ENCODE measurements around the gene DEFB125.
"Not testable (repeated sequence)": the region's sequence is repeated elsewhere in the genome, so short reads cannot be mapped to it uniquely, and the experiment has no call there.

DEFB125 gene

DNA sequence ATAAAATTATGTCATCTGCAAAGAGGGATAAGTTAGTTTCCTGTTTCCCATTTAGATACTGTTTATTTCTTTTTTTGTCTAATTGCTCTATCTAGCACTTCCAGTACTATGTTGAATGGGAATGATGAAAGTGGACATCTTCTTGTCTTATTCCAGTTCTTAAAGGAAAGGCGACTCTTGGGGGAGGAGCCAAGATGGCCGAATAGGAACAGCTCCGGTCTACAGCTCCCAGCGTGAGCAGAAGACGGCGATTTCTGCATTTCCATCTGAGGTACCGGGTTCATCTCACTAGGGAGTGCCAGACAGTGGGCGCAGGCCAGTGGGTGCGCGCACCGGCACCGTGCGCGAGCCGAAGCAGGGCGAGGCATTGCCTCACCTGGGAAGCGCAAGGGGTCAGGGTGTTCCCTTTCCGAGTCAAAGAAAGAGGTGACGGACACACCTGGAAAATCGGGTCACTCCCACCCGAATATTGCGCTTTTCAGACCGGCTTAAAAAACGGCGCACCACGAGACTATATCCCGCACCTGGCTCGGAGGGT is 42.4 kb downstream of the DEFB125 start:
- H3K4me1 ChIP-seq (ENCODE audit: control insufficient read depth in 1 of 2, insufficient read depth in 2 of 2, low read length in 2 of 2); H3K9me3 ChIP-seq (ENCODE audit: insufficient read depth, low read depth, low read length); H3K9ac ChIP-seq (ENCODE audit: low read length); H3K79me1 ChIP-seq (ENCODE audit: low read length); H2BK5ac ChIP-seq (ENCODE audit: low read depth, low read length, poor library complexity); H3K23ac ChIP-seq (ENCODE audit: low read length); H3K14ac ChIP-seq (ENCODE audit: low read length); DNase-seq; H4K91ac ChIP-seq (ENCODE audit: low read depth, low read length); H4K8ac ChIP-seq (ENCODE audit: low read depth, low read length); H3K4ac ChIP-seq (ENCODE audit: low read depth, low read length); H3K36me3 ChIP-seq (ENCODE audit: control insufficient read depth in 1 of 2, insufficient read depth in 2 of 2, low read length in 2 of 2); H2BK120ac ChIP-seq (ENCODE audit: insufficient read depth, low read length, poor library complexity); H3K27ac ChIP-seq (ENCODE audit: low read depth, low read length); H3K18ac ChIP-seq (ENCODE audit: low read length); H3K27me3 ChIP-seq (ENCODE audit: insufficient read depth, low read length); H4K12ac ChIP-seq (ENCODE audit: low read depth, low read length); H2AFZ ChIP-seq (ENCODE audit: insufficient read depth, low read length, poor library complexity); H3K4me3 ChIP-seq (ENCODE audit: low read depth, low read length); H3K79me2 ChIP-seq (ENCODE audit: control insufficient read depth, insufficient read depth, low read length, poor library complexity); H3K4me2 ChIP-seq (ENCODE audit: low read length); H2AK5ac ChIP-seq (ENCODE audit: low read length); H2BK12ac ChIP-seq (ENCODE audit: low read length): not testable (repeated sequence)
- no CpG with 5 or more reads among the region's 28 CpGs for WGBS (ENCODE audit: extremely low coverage, insufficient coverage, insufficient read length)

DNA sequence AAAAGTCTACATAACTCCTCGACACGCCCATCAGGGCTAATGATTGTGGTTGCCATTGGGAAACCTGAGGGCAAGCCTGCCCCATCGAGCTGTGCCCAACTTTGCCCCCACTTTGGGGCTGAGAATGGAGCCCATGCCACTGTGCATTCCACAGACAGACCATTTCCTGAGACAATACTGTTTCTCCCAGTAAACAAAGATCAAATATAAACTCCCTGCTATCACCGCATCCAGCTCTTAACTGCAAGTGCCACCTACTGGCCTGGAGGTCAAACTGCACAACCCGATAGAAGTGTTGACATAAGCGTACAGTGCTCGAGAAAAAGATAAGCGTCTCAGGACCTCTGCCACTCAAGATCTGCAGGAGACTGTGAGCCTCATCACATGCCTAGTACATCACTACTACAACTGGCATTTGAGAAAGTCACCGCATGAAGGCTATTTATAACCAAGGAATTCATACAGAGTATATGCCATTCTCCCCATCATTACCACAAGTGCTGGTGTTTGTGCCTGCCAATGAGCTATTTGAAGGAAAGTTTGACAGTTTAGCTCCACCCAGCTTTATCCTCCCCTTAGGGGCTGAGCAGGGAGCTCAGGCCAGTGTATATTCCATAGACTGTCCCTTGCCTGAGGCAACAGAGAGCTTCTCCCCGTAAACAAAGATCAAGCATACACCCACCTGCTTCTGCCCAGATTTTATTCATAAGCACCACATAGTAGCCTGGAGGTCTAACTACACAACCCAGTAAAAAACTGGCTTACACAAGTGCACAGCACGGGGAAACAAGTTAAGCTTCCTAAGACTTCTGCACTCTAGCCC is 50.4 kb downstream of the DEFB125 start:
- H3K4ac ChIP-seq (ENCODE audit: low read depth, low read length) = no peak overlapping the region
- no peak overlapping the region for H3K4me3 ChIP-seq (ENCODE audit: low read depth, low read length)
- no peak overlapping the region for H3K9ac ChIP-seq (ENCODE audit: low read length)
- no peak overlapping the region for H4K91ac ChIP-seq (ENCODE audit: low read depth, low read length)
- no CpG with 5 or more reads among the region's 11 CpGs for WGBS (ENCODE audit: extremely low coverage, insufficient coverage, insufficient read length)
- no peak overlapping the region for H3K27ac ChIP-seq (ENCODE audit: low read depth, low read length)
- H3K79me1 ChIP-seq (ENCODE audit: low read length) = no peaks in the 10 kb centered on the region
- no peak overlapping the region for H4K8ac ChIP-seq (ENCODE audit: low read depth, low read length)
- no peaks in the 10 kb centered on the region for H3K4me1 ChIP-seq (ENCODE audit: control insufficient read depth in 1 of 2, insufficient read depth in 2 of 2, low read length in 2 of 2)
- H3K4me2 ChIP-seq (ENCODE audit: low read length) = no peak overlapping the region
- H3K23ac ChIP-seq (ENCODE audit: low read length) = no peak overlapping the region
- no peak overlapping the region for H4K12ac ChIP-seq (ENCODE audit: low read depth, low read length)
- H3K14ac ChIP-seq (ENCODE audit: low read length) = no peak overlapping the region
- no peaks in the 10 kb centered on the region for H3K27me3 ChIP-seq (ENCODE audit: insufficient read depth, low read length)
- peaks cover 7% of the 10 kb centered on the region for H3K9me3 ChIP-seq (ENCODE audit: insufficient read depth, low read depth, low read length)
- H2BK5ac ChIP-seq (ENCODE audit: low read depth, low read length, poor library complexity) = no peak overlapping the region
- H3K18ac ChIP-seq (ENCODE audit: low read length) = no peak overlapping the region
- no peak overlapping the region for H2BK12ac ChIP-seq (ENCODE audit: low read length)
- no peak for DNase-seq
- no peak overlapping the region for H2AFZ ChIP-seq (ENCODE audit: insufficient read depth, low read length, poor library complexity)
- no peaks in the 10 kb centered on the region for H3K36me3 ChIP-seq (ENCODE audit: control insufficient read depth in 1 of 2, insufficient read depth in 2 of 2, low read length in 2 of 2)
- H2BK120ac ChIP-seq (ENCODE audit: insufficient read depth, low read length, poor library complexity) = no peak overlapping the region
- H2AK5ac ChIP-seq (ENCODE audit: low read length) = no peak overlapping the region
- no peaks in the 10 kb centered on the region for H3K79me2 ChIP-seq (ENCODE audit: control insufficient read depth, insufficient read depth, low read length, poor library complexity)

- Histone ChIP-seq H4K12ac (ENCODE audit: low read depth, low read length) (no peak within 1 kb of the TSS), H2BK5ac (ENCODE audit: low read depth, low read length, poor library complexity) (no peak within 1 kb of the TSS), H3K79me1 (ENCODE audit: low read length) (no peaks in the 10 kb centered on the region)
Measured at GRCh38 chr20:142290-142689, 54.8 kb downstream of the DEFB125 start, which contains the start of gene DEFB126. Gene DEFB126 (plus strand): TSS chr20:142590. CDS start chr20:142629, 39 bp downstream.

DNA sequence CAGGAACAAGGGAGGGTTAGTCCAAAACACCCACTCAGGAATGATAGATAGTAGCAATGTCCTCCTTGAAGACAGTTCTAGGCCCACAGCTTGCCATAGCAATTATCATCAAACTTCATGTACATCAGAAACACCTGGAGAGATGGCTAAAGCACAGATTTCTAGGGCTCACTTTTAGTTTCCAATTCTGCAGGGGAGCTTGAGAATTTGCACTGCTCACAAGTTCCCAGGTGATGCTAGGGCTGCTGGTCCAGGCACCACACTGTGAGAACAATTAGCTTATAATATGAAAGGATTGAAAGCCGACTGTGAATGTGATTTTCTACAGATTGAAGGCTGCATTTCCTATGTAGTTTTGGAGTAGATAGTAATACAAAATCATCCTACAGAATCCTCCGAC is 58.4 kb downstream of the DEFB125 start:
- no peak overlapping the region for H3K14ac ChIP-seq (ENCODE audit: low read length)
- no peak overlapping the region for H2BK12ac ChIP-seq (ENCODE audit: low read length)
- H3K27me3 ChIP-seq (ENCODE audit: insufficient read depth, low read length) = no peaks in the 10 kb centered on the region
- H3K4me3 ChIP-seq (ENCODE audit: low read depth, low read length) = no peak overlapping the region
- WGBS (ENCODE audit: extremely low coverage, insufficient coverage, insufficient read length) = no CpG with 5 or more reads among the region's 2 CpGs
- H2AK5ac ChIP-seq (ENCODE audit: low read length) = no peak overlapping the region
- H4K91ac ChIP-seq (ENCODE audit: low read depth, low read length) = no peak overlapping the region
- H3K79me2 ChIP-seq (ENCODE audit: control insufficient read depth, insufficient read depth, low read length, poor library complexity) = no peaks in the 10 kb centered on the region
- no peak overlapping the region for H3K4ac ChIP-seq (ENCODE audit: low read depth, low read length)
- H3K23ac ChIP-seq (ENCODE audit: low read length) = no peak overlapping the region
- no peak for DNase-seq
- H3K9ac ChIP-seq (ENCODE audit: low read length) = no peak overlapping the region
- H3K79me1 ChIP-seq (ENCODE audit: low read length) = no peaks in the 10 kb centered on the region
- H3K27ac ChIP-seq (ENCODE audit: low read depth, low read length) = no peak overlapping the region
- H4K8ac ChIP-seq (ENCODE audit: low read depth, low read length) = no peak overlapping the region
- H2AFZ ChIP-seq (ENCODE audit: insufficient read depth, low read length, poor library complexity) = no peak overlapping the region
- H3K4me2 ChIP-seq (ENCODE audit: low read length) = no peak overlapping the region
- peaks cover 7% of the 10 kb centered on the region for H3K9me3 ChIP-seq (ENCODE audit: insufficient read depth, low read depth, low read length)
- H4K12ac ChIP-seq (ENCODE audit: low read depth, low read length) = no peak overlapping the region
- H2BK120ac ChIP-seq (ENCODE audit: insufficient read depth, low read length, poor library complexity) = no peak overlapping the region
- H3K36me3 ChIP-seq (ENCODE audit: control insufficient read depth in 1 of 2, insufficient read depth in 2 of 2, low read length in 2 of 2) = no peaks in the 10 kb centered on the region
- H2BK5ac ChIP-seq (ENCODE audit: low read depth, low read length, poor library complexity) = no peak overlapping the region
- no peaks in the 10 kb centered on the region for H3K4me1 ChIP-seq (ENCODE audit: control insufficient read depth in 1 of 2, insufficient read depth in 2 of 2, low read length in 2 of 2)
- H3K18ac ChIP-seq (ENCODE audit: low read length) = no peak overlapping the region

More at GRCh38 chr20:142290-142689, 54.8 kb downstream of the DEFB125 start, which contains the start of gene DEFB126:
- H3K9me3 ChIP-seq (ENCODE audit: insufficient read depth, low read depth, low read length) = peaks cover 9% of the 10 kb centered on the region
- H3K79me2 ChIP-seq (ENCODE audit: control insufficient read depth, insufficient read depth, low read length, poor library complexity) = no peaks in the 10 kb centered on the region
- H3K18ac ChIP-seq (ENCODE audit: low read length) = no peak within 1 kb of the TSS
- H3K27me3 ChIP-seq (ENCODE audit: insufficient read depth, low read length) = no peaks in the 10 kb centered on the region
- H3K14ac ChIP-seq (ENCODE audit: low read length) = no peak within 1 kb of the TSS
- H3K4me2 ChIP-seq (ENCODE audit: low read length) = no peak within 1 kb of the TSS
- no peak within 1 kb of the TSS for H2BK120ac ChIP-seq (ENCODE audit: insufficient read depth, low read length, poor library complexity)
- H3K36me3 ChIP-seq (ENCODE audit: control insufficient read depth in 1 of 2, insufficient read depth in 2 of 2, low read length in 2 of 2) = no peaks in the 10 kb centered on the region
- no peak within 1 kb of the TSS for H2AFZ ChIP-seq (ENCODE audit: insufficient read depth, low read length, poor library complexity)
- H3K27ac ChIP-seq (ENCODE audit: low read depth, low read length) = no peak within 1 kb of the TSS
- no peak within 1 kb of the TSS for H3K23ac ChIP-seq (ENCODE audit: low read length)
- no peak within 1 kb of the TSS for H4K8ac ChIP-seq (ENCODE audit: low read depth, low read length)
- H3K9ac ChIP-seq (ENCODE audit: low read length) = no peak within 1 kb of the TSS
- no peaks in the 10 kb centered on the region for H3K4me1 ChIP-seq (ENCODE audit: control insufficient read depth in 1 of 2, insufficient read depth in 2 of 2, low read length in 2 of 2)
- H2AK5ac ChIP-seq (ENCODE audit: low read length) = no peak within 1 kb of the TSS
- WGBS (ENCODE audit: extremely low coverage, insufficient coverage, insufficient read length) = no CpG with 5 or more reads among the region's 1 CpG
- no peak within 1 kb of the TSS for H2BK12ac ChIP-seq (ENCODE audit: low read length)
- no peak within 1 kb of the TSS for H3K4me3 ChIP-seq (ENCODE audit: low read depth, low read length)
- no peak for DNase-seq
- H3K4ac ChIP-seq (ENCODE audit: low read depth, low read length) = no peak within 1 kb of the TSS
- H4K91ac ChIP-seq (ENCODE audit: low read depth, low read length) = no peak within 1 kb of the TSS

Measured in trophoblast cell (in vitro differentiated cells and primary cell).